ENCODE measurements around the gene MYD88. TPM values are rescaled to one million over a fixed set of nuclear protein-coding genes. Genes with fewer than 3 reads are reported as not detected.
A peak's percentile ranks its signal among the peaks of the same experiment; 100 is the strongest.

The MYD88 gene
- total RNA-seq, 1 donor = 6.9 TPM

DNA sequence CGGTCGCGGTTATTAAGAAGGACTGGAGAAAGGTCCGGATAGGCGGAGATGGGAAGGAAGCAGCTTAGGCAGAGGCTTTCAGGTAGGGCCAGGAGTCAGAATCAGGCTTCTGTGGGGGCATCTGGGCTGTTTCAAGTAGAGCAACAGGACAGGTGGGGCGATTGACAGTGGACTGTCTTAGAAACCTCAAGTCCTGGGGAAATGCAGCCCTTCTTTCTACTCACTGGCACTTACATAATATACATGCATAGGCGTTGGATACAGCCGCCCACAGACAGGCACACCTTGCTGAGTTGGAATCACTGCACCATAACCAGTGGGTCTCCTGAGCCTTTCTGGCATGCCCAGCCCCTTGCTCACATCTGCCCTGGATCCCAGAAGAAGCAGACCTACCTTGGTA is 730 bp downstream of the MYD88 start:
- peak; percentile 13 for DNase-seq (ENCODE audit: low read depth)
- no peak for TF ChIP-seq CTCF (IDR thresholded peaks at IDR 0.05; ENCODE audit: insufficient read depth, low read depth, low read length)
- H3K4me3 ChIP-seq (ENCODE audit: low read depth, low read length) = peak overlapping the region; percentile 71

- H3K4me3 ChIP-seq (ENCODE audit: low read depth, low read length) = peak overlapping the region; percentile 71
- TF ChIP-seq CTCF (IDR thresholded peaks at IDR 0.05; ENCODE audit: insufficient read depth, low read depth, low read length) = no peak
Measured at GRCh38 chr3:38139652-38140051, 1.2 kb downstream of the MYD88 start.

GRCh38 chr3:38140326-38141172 is 2.1 kb downstream of the MYD88 start:
- no peak for TF ChIP-seq CTCF (IDR thresholded peaks at IDR 0.05; ENCODE audit: insufficient read depth, low read depth, low read length)
- no peak overlapping the region for H3K4me3 ChIP-seq (ENCODE audit: low read depth, low read length)
- no peak for DNase-seq (ENCODE audit: low read depth)

More at GRCh38 chr3:38139652-38140051, 1.2 kb downstream of the MYD88 start:
- no peak for DNase-seq (ENCODE audit: low read depth)

- no peak for DNase-seq (ENCODE audit: low read depth)
- H3K4me3 ChIP-seq (ENCODE audit: low read depth, low read length) = no peak overlapping the region
- TF ChIP-seq CTCF (IDR thresholded peaks at IDR 0.05; ENCODE audit: insufficient read depth, low read depth, low read length) = no peak
Measured at GRCh38 chr3:38141173-38141951, 2.9 kb downstream of the MYD88 start.

DNA sequence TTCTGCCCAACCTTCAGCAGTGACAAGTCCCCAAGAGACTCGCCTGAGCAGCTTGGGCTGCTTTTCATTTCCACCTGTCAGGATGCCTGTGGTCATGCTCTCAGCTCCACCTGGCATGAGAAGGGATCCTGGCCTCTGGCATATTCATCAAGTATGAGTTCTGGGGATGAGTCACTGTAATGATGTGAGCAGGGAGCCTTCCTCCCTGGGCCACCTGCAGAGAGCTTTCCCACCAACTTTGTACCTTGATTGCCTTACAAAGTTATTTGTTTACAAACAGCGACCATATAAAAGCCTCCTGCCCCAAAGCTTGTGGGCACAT is 3.5 kb downstream of the MYD88 start:
- no peak for DNase-seq (ENCODE audit: low read depth)
- no peak for TF ChIP-seq CTCF (IDR thresholded peaks at IDR 0.05; ENCODE audit: insufficient read depth, low read depth, low read length)
- no peak overlapping the region for H3K4me3 ChIP-seq (ENCODE audit: low read depth, low read length)

DNA sequence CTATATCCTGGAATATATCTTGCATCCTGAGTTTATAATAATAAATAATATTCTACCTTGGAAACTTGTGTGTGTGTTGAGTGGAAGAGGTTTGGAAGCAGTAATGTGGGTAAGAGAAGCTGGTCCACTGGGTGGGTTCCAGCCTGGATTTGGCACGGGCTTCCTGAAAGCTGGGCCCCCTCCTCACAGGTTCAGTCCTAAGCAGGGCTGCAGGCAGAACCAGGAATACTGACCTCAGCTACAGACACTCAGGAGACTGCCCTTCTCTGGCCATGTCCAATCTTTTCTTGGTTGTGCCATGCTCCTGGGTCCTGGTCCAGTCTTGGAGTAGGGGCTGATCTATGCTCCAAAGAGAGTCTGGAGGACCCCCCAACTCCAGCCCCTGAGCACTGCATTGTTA is 4.5 kb downstream of the MYD88 start:
- DNase-seq (ENCODE audit: low read depth) = no peak
- no peak overlapping the region for H3K4me3 ChIP-seq (ENCODE audit: low read depth, low read length)
- TF ChIP-seq CTCF (IDR thresholded peaks at IDR 0.05; ENCODE audit: insufficient read depth, low read depth, low read length) = no peak
